Endothelial cell of hepatic sinusoid (primary cell): ENCODE measurements around the gene ICE2.

Source experiments
- in situ Hi-C: cut with HindIII; loops from 2 replicates; pipeline ENCODE4 v1.10.0; 2017; ENCODE audit warnings: low sequenced_read_pairs

The ICE2 gene

GRCh38 chr15:60391722-60392315 is 87.1 kb downstream of the ICE2 start:
- in situ Hi-C loops: no loop called here

- in situ Hi-C loops: no loop called here
Measured at GRCh38 chr15:60390871-60391501, 88.0 kb downstream of the ICE2 start.

- in situ Hi-C loops: no loop called here
Measured at GRCh38 chr15:60390231-60390630, 88.7 kb downstream of the ICE2 start.

GRCh38 chr15:60389261-60390077 is 89.5 kb downstream of the ICE2 start:
- in situ Hi-C loops: no loop called here

GRCh38 chr15:60387321-60387720 is 91.6 kb downstream of the ICE2 start:
- in situ Hi-C loops: no loop called here

GRCh38 chr15:60386615-60387014 is 92.3 kb downstream of the ICE2 start:
- in situ Hi-C loops: no loop called here

GRCh38 chr15:60385620-60386552 is 93.1 kb downstream of the ICE2 start:
- in situ Hi-C loops: no loop called here

- in situ Hi-C loops: no loop called here
Measured at GRCh38 chr15:60384526-60385126, 94.3 kb downstream of the ICE2 start.

GRCh38 chr15:60384053-60384452 is 94.9 kb downstream of the ICE2 start:
- in situ Hi-C loops: no loop called here

- in situ Hi-C loops: no loop called here
Measured at GRCh38 chr15:60382773-60383674, 95.9 kb downstream of the ICE2 start.

GRCh38 chr15:60381148-60381788 is 97.7 kb downstream of the ICE2 start:
- in situ Hi-C loops: no loop called here

- in situ Hi-C loops: no loop called here
Measured at GRCh38 chr15:60379525-60380274, 99.2 kb downstream of the ICE2 start.

- in situ Hi-C loops: no loop called here
Measured at GRCh38 chr15:60379185-60379524, 99.8 kb downstream of the ICE2 start.

GRCh38 chr15:60376677-60377095 is 102.3 kb downstream of the ICE2 start:
- in situ Hi-C loops: no loop called here

GRCh38 chr15:60375306-60375705 is 103.6 kb downstream of the ICE2 start:
- in situ Hi-C loops: no loop called here

- in situ Hi-C loops: no loop called here
Measured at GRCh38 chr15:60374628-60375081, 104.3 kb downstream of the ICE2 start.

- in situ Hi-C loops: no loop called here
Measured at GRCh38 chr15:60374209-60374608, 104.7 kb downstream of the ICE2 start.

GRCh38 chr15:60373745-60374144 is 105.2 kb downstream of the ICE2 start:
- in situ Hi-C loops: no loop called here
